Endometrium (tissue), 2 donors: ENCODE results near the gene AMACR.
"Not testable (repeated sequence)": the region's sequence is repeated elsewhere in the genome, so short reads cannot be mapped to it uniquely, and the experiment has no call there.

Experiments used
- FAIRE-seq: peaks from 2 replicates; lab custom pipeline; 2012; peaks lifted over from hg19 to GRCh38; lab: Jason Lieb, UNC
- donor health status: control.
- donor health status: control.

AMACR gene

GRCh38 chr5:33968211-33969005 is 39.4 kb downstream of the AMACR start:
- no peak for FAIRE-seq

- no peak for FAIRE-seq
Observed at GRCh38 chr5:33966805-33967204, 41.0 kb downstream of the AMACR start.

GRCh38 chr5:33964132-33964700 is 43.6 kb downstream of the AMACR start:
- FAIRE-seq = no peak

- FAIRE-seq = no peak
Observed at GRCh38 chr5:33958176-33958575, 49.7 kb downstream of the AMACR start.

- no peak for FAIRE-seq
Observed at GRCh38 chr5:33957577-33958150, 50.2 kb downstream of the AMACR start.

GRCh38 chr5:33952175-33952574 is 55.7 kb downstream of the AMACR start:
- FAIRE-seq = not testable (repeated sequence)

- no peak for FAIRE-seq
Observed at GRCh38 chr5:33944543-33945132, 63.2 kb downstream of the AMACR start.

GRCh38 chr5:33941090-33941489 is 66.8 kb downstream of the AMACR start:
- no peak for FAIRE-seq

- no peak for FAIRE-seq
Observed at GRCh38 chr5:33939556-33940262, 68.1 kb downstream of the AMACR start.

GRCh38 chr5:33938881-33939280 is 69.0 kb downstream of the AMACR start:
- FAIRE-seq = no peak

GRCh38 chr5:33938507-33938796 is 69.4 kb downstream of the AMACR start:
- no peak for FAIRE-seq

- FAIRE-seq = no peak
Observed at GRCh38 chr5:33937707-33938506, 69.9 kb downstream of the AMACR start.

GRCh38 chr5:33937017-33937706 is 70.7 kb downstream of the AMACR start:
- FAIRE-seq = no peak

- no peak for FAIRE-seq
Observed at GRCh38 chr5:33936381-33937016, 71.4 kb downstream of the AMACR start, which contains the start of gene RXFP3. TSS of gene RXFP3 (plus strand) at chr5:33936386. CDS start at chr5:33936741, 355 bp downstream.
